COLO668 (cell line): Measurements from ENCODE around the gene COL10A1.
A peak's percentile ranks its signal among the peaks of the same experiment; 100 is the strongest.
"Not testable (repeated sequence)": the region's sequence is repeated elsewhere in the genome, so short reads cannot be mapped to it uniquely, and the experiment has no call there.

ENCODE experiments used
- DNase-seq: peaks from one replicate; lab custom pipeline; 2025; ENCODE audit not compliant: unreplicated experiment; lab: John Stamatoyannopoulos, UW

Gene COL10A1

DNA sequence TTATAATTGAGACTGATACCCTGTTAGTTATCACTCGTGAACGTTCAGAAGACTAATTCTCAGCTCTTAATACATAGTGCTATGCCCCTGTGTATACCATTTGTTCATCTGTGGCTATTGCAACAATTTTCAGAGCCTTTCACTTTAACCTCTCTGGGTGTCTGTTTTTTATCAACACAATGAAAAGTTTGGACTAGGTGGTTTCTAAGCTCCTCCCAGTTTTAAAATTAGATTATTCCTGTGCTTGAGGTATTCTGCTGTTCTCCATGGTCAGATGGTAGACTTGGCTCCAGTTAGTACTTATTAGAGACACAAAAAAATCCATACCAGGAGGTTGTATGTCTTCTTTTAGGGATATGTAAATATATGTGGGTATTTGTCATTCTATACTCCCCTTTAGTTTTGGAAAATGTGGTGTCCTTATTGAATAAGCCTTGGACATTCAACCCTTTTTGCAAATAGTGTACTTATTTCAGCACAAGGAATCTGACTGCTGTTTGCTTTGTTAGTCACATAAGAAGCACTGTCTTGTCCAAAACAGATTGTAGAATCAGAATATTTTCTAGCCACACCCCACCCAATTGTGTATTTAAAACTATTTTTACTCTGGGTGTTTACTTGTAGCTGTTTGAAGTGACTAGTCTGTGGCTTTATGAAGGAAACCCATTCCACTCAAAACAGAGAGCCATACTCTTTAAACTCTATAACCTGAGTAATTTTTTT, 2.0 kb upstream of the COL10A1 start:
- no peak for DNase-seq

- DNase-seq: no peak
Observed at GRCh38 chr6:116120430-116120829, 5.5 kb downstream of the COL10A1 start.

DNA sequence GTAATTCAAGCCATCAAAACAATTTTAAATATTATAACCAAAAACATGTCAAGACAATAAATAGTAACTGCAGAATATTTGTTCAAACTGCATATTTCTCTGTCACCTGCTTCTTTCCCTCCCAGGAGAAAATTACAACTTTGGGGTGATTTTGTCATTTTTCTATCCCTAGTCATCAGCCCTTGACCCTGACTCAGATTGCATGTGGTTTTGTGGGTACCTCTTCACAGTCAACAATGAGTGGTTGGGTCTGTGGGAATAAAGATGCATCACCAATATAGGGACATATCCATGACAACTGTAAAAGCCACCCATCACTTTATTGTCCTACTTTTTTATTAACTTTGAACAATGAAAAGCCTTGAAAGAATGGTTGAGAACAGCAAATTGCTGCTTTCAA, 7.3 kb downstream of the COL10A1 start:
- DNase-seq: no peak

GRCh38 chr6:116115781-116116180, 10.2 kb downstream of the COL10A1 start:
- DNase-seq: no peak

- no peak for DNase-seq
Observed at GRCh38 chr6:116113386-116113785, 12.5 kb downstream of the COL10A1 start.

- DNase-seq: peak; percentile 31
Observed at GRCh38 chr6:116111552-116112528, 14.1 kb downstream of the COL10A1 start.

- no peak for DNase-seq
Observed at GRCh38 chr6:116108836-116109235, 17.1 kb downstream of the COL10A1 start.

- DNase-seq: no peak
Observed at GRCh38 chr6:116106146-116106545, 19.8 kb downstream of the COL10A1 start.

GRCh38 chr6:116105247-116105646, 20.7 kb downstream of the COL10A1 start:
- no peak for DNase-seq

DNA sequence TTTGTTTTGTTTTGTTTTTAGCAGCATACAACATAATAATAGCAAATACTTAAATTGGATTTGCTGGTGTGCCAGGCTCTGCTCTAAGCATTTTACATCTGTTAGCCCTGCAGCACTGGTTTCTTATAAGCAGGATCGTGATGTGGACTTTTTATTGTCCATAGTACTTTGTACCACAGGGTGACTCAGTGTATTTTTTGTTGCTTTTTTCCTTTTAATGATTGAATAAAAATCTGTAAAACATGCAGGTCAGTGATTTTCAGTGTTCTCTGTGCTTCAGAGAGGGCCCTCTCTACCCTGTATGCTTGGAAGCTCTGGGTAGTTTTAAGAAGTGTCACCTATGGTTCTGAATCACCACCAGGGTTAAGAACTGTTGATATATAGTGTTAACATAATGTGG, 21.3 kb downstream of the COL10A1 start:
- DNase-seq: no peak

DNA sequence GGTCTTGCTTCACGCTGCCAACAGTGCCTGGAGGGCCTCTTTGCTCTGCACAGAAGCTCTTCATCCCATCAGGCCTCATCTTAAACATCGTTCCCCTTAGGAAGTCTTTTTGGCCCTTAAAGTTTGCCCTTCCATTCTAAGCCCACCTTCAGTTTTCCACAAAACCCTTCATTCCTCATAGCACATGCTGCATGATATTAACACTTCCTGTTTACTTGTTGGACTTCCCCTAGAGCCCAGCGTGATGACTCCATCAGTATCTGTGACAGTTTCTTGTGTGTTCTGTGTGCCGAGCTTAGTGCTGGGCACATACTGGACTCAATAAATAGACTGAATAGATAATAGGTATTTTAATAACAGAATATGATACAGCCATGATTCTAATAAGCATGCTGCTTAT, 23.1 kb downstream of the COL10A1 start:
- no peak for DNase-seq

DNA sequence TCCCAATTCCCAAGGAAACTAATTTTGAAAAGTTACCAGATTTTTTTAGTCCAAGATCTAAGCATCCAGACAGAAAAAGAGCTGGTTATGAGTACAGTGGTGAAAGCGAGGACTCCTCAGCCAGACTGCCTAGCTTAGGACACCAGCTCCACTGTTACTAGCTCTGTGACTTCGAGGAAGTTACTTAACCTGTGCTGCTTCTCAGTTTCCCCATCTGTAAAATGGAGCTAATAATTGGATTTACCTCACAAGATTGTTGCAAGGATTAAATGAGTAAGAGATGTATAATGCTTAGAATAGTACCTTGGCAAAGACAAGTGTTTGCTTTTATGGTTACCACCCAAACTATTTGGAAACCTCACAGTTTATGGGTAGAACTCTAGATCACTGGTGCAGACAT, 24.1 kb downstream of the COL10A1 start:
- DNase-seq: no peak

DNA sequence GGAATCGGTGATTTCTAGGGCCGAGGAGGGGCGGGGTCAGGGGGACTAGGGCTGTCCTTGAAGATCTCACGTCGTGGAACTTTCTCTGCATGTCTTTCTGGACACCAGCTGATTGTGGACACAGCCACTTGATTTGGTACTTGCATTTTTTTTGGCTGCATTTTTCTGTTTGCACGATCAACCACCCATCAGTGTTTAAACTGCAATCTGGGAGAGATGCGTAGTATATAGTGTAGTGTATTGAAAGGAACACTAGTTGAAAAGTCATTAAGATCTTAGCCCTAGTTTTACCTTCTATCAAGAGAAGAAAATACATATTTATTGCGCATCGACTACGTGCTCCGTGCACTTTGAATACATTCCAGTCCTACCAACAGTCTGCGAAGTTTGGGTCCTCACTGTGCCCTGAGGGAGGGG, 24.6 kb downstream of the COL10A1 start:
- DNase-seq: no peak

- DNase-seq: peak; percentile 89
Observed at GRCh38 chr6:116100419-116101301, 25.3 kb downstream of the COL10A1 start, which contains the start of gene NT5DC1. NT5DC1 (plus strand) TSS chr6:116100853; CDS start chr6:116100931, 78 bp downstream.

DNA sequence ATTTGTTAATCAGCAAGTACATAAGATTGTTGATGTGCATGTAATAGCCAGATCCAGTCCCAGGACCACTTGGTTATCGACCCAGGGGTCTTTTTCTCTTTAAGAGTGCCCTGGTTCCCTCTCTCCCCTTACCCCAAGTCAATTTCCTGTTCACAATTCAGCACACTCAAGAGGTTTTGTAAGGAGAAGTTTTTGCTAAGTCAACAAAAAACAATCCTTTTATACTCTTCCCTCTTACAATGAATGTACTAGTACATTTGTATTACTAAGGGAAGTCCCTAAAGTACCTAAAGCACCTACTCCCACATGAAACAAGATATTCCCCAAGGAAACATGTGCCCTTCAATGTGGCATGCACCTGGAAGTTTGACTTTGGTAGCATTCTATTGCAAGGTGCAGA, 26.9 kb downstream of the COL10A1 start:
- no peak for DNase-seq

GRCh38 chr6:116096979-116097816, 28.7 kb downstream of the COL10A1 start:
- DNase-seq: no peak

GRCh38 chr6:116096048-116096759, 29.7 kb downstream of the COL10A1 start:
- not testable (repeated sequence) for DNase-seq

DNA sequence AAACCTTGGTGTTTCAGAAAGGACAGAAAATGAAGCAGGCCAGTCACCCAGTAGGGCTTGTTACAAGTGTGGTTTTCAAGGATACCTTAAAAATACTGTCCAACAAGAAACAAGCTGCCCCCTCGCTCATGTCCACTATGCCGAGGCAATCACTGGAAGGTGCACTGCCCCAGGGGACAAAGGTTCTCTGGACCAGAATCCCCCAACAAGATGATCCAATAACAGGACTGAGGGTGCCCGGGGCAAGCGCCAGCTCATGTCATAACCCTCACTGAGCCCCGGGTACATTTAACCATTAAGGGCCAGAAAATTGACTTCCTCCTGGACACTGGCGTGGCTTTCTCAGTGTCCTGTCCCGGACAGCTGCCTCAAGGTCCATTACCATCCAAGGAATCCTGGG, 31.9 kb downstream of the COL10A1 start:
- no peak for DNase-seq

GRCh38 chr6:116090251-116090650, 35.7 kb downstream of the COL10A1 start:
- DNase-seq: no peak
